GM12878 (cell line): Measurements from ENCODE around the gene ZNF511.

ENCODE experiments used
- CREB1 ChIP-seq: IDR thresholded peaks from 2 replicates; pipeline ENCODE4 v1.6.1; 2012; ENCODE audit warnings: low read depth, mild to moderate bottlenecking, inconsistent platforms
- EED ChIP-seq: sonication (generic); IDR thresholded peaks from 2 replicates; pipeline ENCODE4 v1.6.1; 2016; ENCODE audit warnings: antibody characterized with exemption, low read depth
- FOS ChIP-seq: IDR thresholded peaks from 3 replicates; pipeline ENCODE4 v1.6.1; 2011; ENCODE audit warnings: borderline replicate concordance; ENCODE audit not compliant: insufficient read length; ENCODE audit errors: extremely low read depth
- GABPA ChIP-seq: IDR thresholded peaks from 2 replicates; pipeline ENCODE4 v1.6.1; 2014; ENCODE audit warnings: antibody characterized with exemption, low read depth, mild to moderate bottlenecking, inconsistent platforms
- JUNB ChIP-seq: IDR thresholded peaks from 2 replicates; pipeline ENCODE4 v1.6.1; 2016; ENCODE audit warnings: antibody characterized with exemption, mild to moderate bottlenecking
- JUND ChIP-seq: IDR thresholded peaks from 2 replicates; pipeline ENCODE4 v1.6.1; 2012; ENCODE audit warnings: low read depth, mild to moderate bottlenecking, low read length, improper control_type of control experiment, moderate library complexity
- POLR2A ChIP-seq: IDR thresholded peaks from 2 replicates; pipeline ENCODE4 v1.6.1; 2011; ENCODE audit warnings: low read depth, mild to moderate bottlenecking, low read length
- RELA ChIP-seq: fragments of 450-650 bp; IDR thresholded peaks from 2 replicates; pipeline ENCODE4 v1.8.0; 2014; ENCODE audit warnings: borderline replicate concordance; ENCODE audit not compliant: partially characterized antibody
- SIN3A ChIP-seq: IDR thresholded peaks from 2 replicates; pipeline ENCODE4 v1.6.1; 2012; ENCODE audit warnings: low read depth, low read length, improper control_type of control experiment
- SIX5 ChIP-seq: IDR thresholded peaks from 2 replicates; pipeline ENCODE4 v1.6.1; 2011; ENCODE audit warnings: mild to moderate bottlenecking, low read depth, low read length, moderate library complexity; ENCODE audit not compliant: severe bottlenecking
- ZNF274 ChIP-seq: IDR thresholded peaks from one replicate; pipeline ENCODE4 v1.8.0; 2011; ENCODE audit not compliant: insufficient read length, insufficient read depth
- TF ChIP-seq, protein P1 (sequence below), 3 experiments: IDR thresholded peaks in 2 of 3; conservative IDR thresholded peaks in 1 of 3; 2 replicates each; pipeline ENCODE4 v1.5.1; 2011; ENCODE audit warnings: low read depth in 3 of 3, low read length in 3 of 3, mild to moderate bottlenecking in 3 of 3, control low read depth in 2 of 3, moderate library complexity in 2 of 3, inconsistent platforms in 1 of 3, mixed read lengths in 1 of 3; ENCODE audit not compliant: control insufficient read depth in 2 of 3, insufficient read depth in 1 of 3; ENCODE audit errors: extremely low read depth in 1 of 3
- TF ChIP-seq, protein P2 (sequence below): IDR thresholded peaks from 2 replicates; pipeline ENCODE4 v1.6.1; 2011; ENCODE audit warnings: borderline replicate concordance, low read depth, mild to moderate bottlenecking, moderate library complexity, low read length; ENCODE audit not compliant: insufficient read depth, poor library complexity, severe bottlenecking
- TF ChIP-seq, protein P3 (sequence below): IDR thresholded peaks from 2 replicates; pipeline ENCODE4 v1.6.1; 2012; ENCODE audit warnings: mild to moderate bottlenecking, low read depth, low read length

DNA sequence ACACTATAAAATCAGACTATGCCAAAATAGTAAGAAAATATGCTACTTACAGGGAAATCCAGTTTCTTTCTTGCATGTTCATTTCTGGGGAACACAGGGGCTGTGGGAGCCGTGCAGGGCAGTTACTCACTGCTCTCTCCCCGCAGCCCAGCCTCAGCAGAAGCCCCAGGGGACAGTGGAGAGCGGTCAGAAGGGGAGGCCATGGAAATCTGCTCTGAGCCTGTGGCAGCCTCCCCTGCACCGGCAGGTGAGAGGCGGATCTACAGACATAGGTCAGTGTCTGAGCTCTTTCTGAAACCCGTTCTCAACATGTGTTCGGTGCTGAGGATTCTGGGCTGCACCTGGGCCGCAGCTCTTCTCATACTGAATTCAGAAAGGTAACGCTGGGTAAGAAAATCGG lies 2.9 kb downstream of the ZNF511 start:
- no peak for TF ChIP-seq EED
- no peak for TF ChIP-seq RELA
- TF ChIP-seq FOS: no peak
- TF ChIP-seq SIX5: no peak
- TF ChIP-seq, protein P1, sequence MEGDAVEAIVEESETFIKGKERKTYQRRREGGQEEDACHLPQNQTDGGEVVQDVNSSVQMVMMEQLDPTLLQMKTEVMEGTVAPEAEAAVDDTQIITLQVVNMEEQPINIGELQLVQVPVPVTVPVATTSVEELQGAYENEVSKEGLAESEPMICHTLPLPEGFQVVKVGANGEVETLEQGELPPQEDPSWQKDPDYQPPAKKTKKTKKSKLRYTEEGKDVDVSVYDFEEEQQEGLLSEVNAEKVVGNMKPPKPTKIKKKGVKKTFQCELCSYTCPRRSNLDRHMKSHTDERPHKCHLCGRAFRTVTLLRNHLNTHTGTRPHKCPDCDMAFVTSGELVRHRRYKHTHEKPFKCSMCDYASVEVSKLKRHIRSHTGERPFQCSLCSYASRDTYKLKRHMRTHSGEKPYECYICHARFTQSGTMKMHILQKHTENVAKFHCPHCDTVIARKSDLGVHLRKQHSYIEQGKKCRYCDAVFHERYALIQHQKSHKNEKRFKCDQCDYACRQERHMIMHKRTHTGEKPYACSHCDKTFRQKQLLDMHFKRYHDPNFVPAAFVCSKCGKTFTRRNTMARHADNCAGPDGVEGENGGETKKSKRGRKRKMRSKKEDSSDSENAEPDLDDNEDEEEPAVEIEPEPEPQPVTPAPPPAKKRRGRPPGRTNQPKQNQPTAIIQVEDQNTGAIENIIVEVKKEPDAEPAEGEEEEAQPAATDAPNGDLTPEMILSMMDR (IDR thresholded peaks at IDR 0.05 in 2 of 3, conservative IDR thresholded peaks at IDR 0.05 in 1 of 3; ENCODE audit: control insufficient read depth in 2 of 3, extremely low read depth in 1 of 3, insufficient read depth in 1 of 3, low read depth in 3 of 3, low read length in 3 of 3): no peak
- TF ChIP-seq SIN3A: no peak
- TF ChIP-seq, protein P2, sequence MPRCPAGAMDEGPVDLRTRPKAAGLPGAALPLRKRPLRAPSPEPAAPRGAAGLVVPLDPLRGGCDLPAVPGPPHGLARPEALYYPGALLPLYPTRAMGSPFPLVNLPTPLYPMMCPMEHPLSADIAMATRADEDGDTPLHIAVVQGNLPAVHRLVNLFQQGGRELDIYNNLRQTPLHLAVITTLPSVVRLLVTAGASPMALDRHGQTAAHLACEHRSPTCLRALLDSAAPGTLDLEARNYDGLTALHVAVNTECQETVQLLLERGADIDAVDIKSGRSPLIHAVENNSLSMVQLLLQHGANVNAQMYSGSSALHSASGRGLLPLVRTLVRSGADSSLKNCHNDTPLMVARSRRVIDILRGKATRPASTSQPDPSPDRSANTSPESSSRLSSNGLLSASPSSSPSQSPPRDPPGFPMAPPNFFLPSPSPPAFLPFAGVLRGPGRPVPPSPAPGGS: no peak
- TF ChIP-seq ZNF274: no peak
- TF ChIP-seq POLR2A: no peak
- no peak for TF ChIP-seq GABPA
- TF ChIP-seq CREB1: no peak
- no peak for TF ChIP-seq JUNB
- TF ChIP-seq, protein P3, sequence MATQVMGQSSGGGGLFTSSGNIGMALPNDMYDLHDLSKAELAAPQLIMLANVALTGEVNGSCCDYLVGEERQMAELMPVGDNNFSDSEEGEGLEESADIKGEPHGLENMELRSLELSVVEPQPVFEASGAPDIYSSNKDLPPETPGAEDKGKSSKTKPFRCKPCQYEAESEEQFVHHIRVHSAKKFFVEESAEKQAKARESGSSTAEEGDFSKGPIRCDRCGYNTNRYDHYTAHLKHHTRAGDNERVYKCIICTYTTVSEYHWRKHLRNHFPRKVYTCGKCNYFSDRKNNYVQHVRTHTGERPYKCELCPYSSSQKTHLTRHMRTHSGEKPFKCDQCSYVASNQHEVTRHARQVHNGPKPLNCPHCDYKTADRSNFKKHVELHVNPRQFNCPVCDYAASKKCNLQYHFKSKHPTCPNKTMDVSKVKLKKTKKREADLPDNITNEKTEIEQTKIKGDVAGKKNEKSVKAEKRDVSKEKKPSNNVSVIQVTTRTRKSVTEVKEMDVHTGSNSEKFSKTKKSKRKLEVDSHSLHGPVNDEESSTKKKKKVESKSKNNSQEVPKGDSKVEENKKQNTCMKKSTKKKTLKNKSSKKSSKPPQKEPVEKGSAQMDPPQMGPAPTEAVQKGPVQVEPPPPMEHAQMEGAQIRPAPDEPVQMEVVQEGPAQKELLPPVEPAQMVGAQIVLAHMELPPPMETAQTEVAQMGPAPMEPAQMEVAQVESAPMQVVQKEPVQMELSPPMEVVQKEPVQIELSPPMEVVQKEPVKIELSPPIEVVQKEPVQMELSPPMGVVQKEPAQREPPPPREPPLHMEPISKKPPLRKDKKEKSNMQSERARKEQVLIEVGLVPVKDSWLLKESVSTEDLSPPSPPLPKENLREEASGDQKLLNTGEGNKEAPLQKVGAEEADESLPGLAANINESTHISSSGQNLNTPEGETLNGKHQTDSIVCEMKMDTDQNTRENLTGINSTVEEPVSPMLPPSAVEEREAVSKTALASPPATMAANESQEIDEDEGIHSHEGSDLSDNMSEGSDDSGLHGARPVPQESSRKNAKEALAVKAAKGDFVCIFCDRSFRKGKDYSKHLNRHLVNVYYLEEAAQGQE: no peak
- no peak for TF ChIP-seq JUND
